Endothelial cell of umbilical vein (primary cell): ENCODE data around the gene TBX21. TPM values are rescaled to one million over a fixed set of nuclear protein-coding genes. Genes with fewer than 3 reads are reported as not detected.

Experiments
- BruUV-seq: library from RNA; stranded (reverse); fragments of 400-500 nt; replicated peaks from 2 replicates; lab custom pipeline; 2021; lab: Mats Ljungman, UMichigan
- CTCF ChIA-PET: fragments of 300-600, 350-600 bp; sonication (Branson Sonifier 250); formaldehyde crosslinking; loops from one replicate; lab custom pipeline; 2021; ENCODE audit warnings: antibody characterized with exemption, inconsistent platforms; lab: Charles Lee
- POLR2A ChIA-PET: fragments of 300-600, 350-600 bp; sonication (Branson Sonifier 250); formaldehyde crosslinking; loops from one replicate; lab custom pipeline; 2021; ENCODE audit warnings: antibody characterized with exemption, inconsistent platforms; lab: Charles Lee
- DNase-seq: peaks from one replicate; pipeline ENCODE4 v3.0.0-alpha.2; 2011; ENCODE audit warnings: low read depth, low spot score
- FAIRE-seq: peaks from 2 replicates; lab custom pipeline; 2011; peaks lifted over from hg19 to GRCh38; lab: Jason Lieb, UNC
- H2AFZ ChIP-seq: 2 replicates; pipeline ENCODE4 v1.6.0; 2012; ENCODE audit warnings: low read depth, low read length, control low read depth, inconsistent platforms
- H3K27ac ChIP-seq: 2 replicates; pipeline ENCODE4 v1.5.1; 2011; ENCODE audit warnings: low read depth, mild to moderate bottlenecking, control low read depth, low read length, moderate library complexity; ENCODE audit not compliant: insufficient read depth
- H3K27me3 ChIP-seq, 2 experiments: 2 replicates each; pipeline versions ENCODE4 v1.6.0 to v1.6.1; 2011; ENCODE audit warnings: low read length in 2 of 2, mixed read lengths in 1 of 2; ENCODE audit not compliant: control insufficient read depth in 2 of 2, insufficient read depth in 2 of 2
- H3K36me3 ChIP-seq, 2 experiments: 2 replicates in 1 of 2; 3 replicates in 1 of 2; pipeline ENCODE4 v1.5.1; 2011; ENCODE audit warnings: low read length in 2 of 2, mild to moderate bottlenecking in 1 of 2, moderate library complexity in 1 of 2; ENCODE audit not compliant: control insufficient read depth in 2 of 2, insufficient read depth in 2 of 2; ENCODE audit errors: extremely low read depth in 1 of 2
- H3K4me1 ChIP-seq: 3 replicates; pipeline ENCODE4 v1.5.1; 2011; ENCODE audit warnings: mild to moderate bottlenecking, low read length; ENCODE audit not compliant: control insufficient read depth, insufficient read depth; ENCODE audit errors: extremely low read depth
- H3K4me2 ChIP-seq: 2 replicates; pipeline ENCODE4 v1.6.1; 2011; ENCODE audit warnings: low read length, control low read depth, mixed read lengths; ENCODE audit not compliant: insufficient read depth
- H3K4me3 ChIP-seq, 3 experiments: fragments of 200-600 bp in 1 of 3; sonication (generic), shearing (Covaris generic) in 1 of 3; replicated peaks in 1 of 3; 2 replicates each; pipeline ENCODE4 v1.5.1; 2011 to 2016; ENCODE audit warnings: control low read depth in 3 of 3, low read length in 3 of 3, mild to moderate bottlenecking in 2 of 3, inconsistent platforms in 1 of 3, low read depth in 1 of 3, moderate library complexity in 1 of 3; ENCODE audit not compliant: insufficient read depth in 1 of 3
- H3K79me2 ChIP-seq: 2 replicates; pipeline ENCODE4 v1.6.0; 2012; ENCODE audit warnings: low read length, inconsistent platforms; ENCODE audit not compliant: control insufficient read depth, insufficient read depth
- H3K9ac ChIP-seq: replicated peaks from 2 replicates; pipeline ENCODE3; 2011; ENCODE audit warnings: low read length, control low read depth; ENCODE audit not compliant: insufficient read depth; ENCODE audit errors: extremely low read depth
- H3K9me1 ChIP-seq: replicated peaks from 3 replicates; pipeline ENCODE4 v1.6.0; 2011; ENCODE audit warnings: mild to moderate bottlenecking, low read length; ENCODE audit not compliant: control insufficient read depth, insufficient read depth; ENCODE audit errors: extremely low read depth
- H3K9me3 ChIP-seq: replicated peaks from 2 replicates; pipeline ENCODE4 v1.5.1; 2012; ENCODE audit warnings: low read length, inconsistent platforms; ENCODE audit not compliant: control insufficient read depth, insufficient read depth
- H4K20me1 ChIP-seq: replicated peaks from 2 replicates; pipeline ENCODE3; 2011; ENCODE audit warnings: mild to moderate bottlenecking, low read length; ENCODE audit not compliant: control insufficient read depth, insufficient read depth; ENCODE audit errors: extremely low read depth
- CTCF ChIP-seq, 2 donors: IDR thresholded peaks; 1 replicate in 1 of 2; 2 replicates in 1 of 2; pipeline ENCODE4 v1.5.1; 2011; ENCODE audit warnings: low read length in 2 of 2, mild to moderate bottlenecking in 2 of 2, moderate library complexity in 2 of 2, control low read depth in 1 of 2, inconsistent platforms in 1 of 2, low read depth in 1 of 2; ENCODE audit not compliant: insufficient read depth in 1 of 2; ENCODE audit errors: extremely low read depth in 1 of 2
- EZH2 ChIP-seq: IDR thresholded peaks from 2 replicates; pipeline ENCODE4 v1.6.1; 2012; ENCODE audit warnings: borderline replicate concordance, low read depth, mild to moderate bottlenecking, moderate library complexity, low read length, inconsistent platforms; ENCODE audit not compliant: severe bottlenecking
- FOS ChIP-seq: IDR thresholded peaks from 2 replicates; pipeline ENCODE4 v1.6.1; 2011; ENCODE audit warnings: mild to moderate bottlenecking, low read length, moderate library complexity, borderline replicate concordance; ENCODE audit not compliant: insufficient read depth
- GATA2 ChIP-seq: IDR thresholded peaks from 2 replicates; pipeline ENCODE4 v1.7.0; 2011; ENCODE audit warnings: low read depth, mild to moderate bottlenecking, moderate library complexity, mixed read lengths, low read length; ENCODE audit not compliant: insufficient read length, insufficient read depth
- JUN ChIP-seq: IDR thresholded peaks from 2 replicates; pipeline ENCODE4 v1.6.1; 2011; ENCODE audit warnings: borderline replicate concordance, low read depth; ENCODE audit not compliant: insufficient read length, insufficient read depth
- MAX ChIP-seq: IDR thresholded peaks from 2 replicates; pipeline ENCODE4 v1.6.1; 2011; ENCODE audit not compliant: insufficient read depth, insufficient read length
- MYC ChIP-seq: IDR thresholded peaks from one replicate; pipeline ENCODE4 v1.6.1; 2011; ENCODE audit warnings: mild to moderate bottlenecking, low read depth, low read length
- POLR2A ChIP-seq: IDR thresholded peaks from 2 replicates; pipeline ENCODE4 v1.6.1; 2012; ENCODE audit warnings: low read depth, mild to moderate bottlenecking, control low read depth, low read length
- POLR2AphosphoS5 ChIP-seq: IDR thresholded peaks from 2 replicates; pipeline ENCODE4 v1.6.1; 2012; ENCODE audit warnings: low read depth, mild to moderate bottlenecking, control low read depth, low read length, moderate library complexity; ENCODE audit not compliant: insufficient read depth
- dilution Hi-C: fragments of 300-500 bp; cut with MboI; formaldehyde crosslinking; loops from one replicate; pipeline ENCODE4 v1.15.0; 2019; ENCODE audit warnings: low sequenced_read_pairs; ENCODE audit not compliant: extremely low pct_ligation_motif_present
- intact Hi-C: fragments of 100-400 bp; cut with micrococcal nuclease; formaldehyde crosslinking; loops from one replicate; pipeline ENCODE4 v1.10.0; 2022
- polyA plus RNA-seq, 4 experiments: library from polyadenylated mRNA; depleted of rRNA in 3 of 4; stranded (reverse) in 3 of 4; unstranded in 1 of 4; fragments of >200 nt; gene quantifications; 2 replicates each; pipeline versions ENCODE4 v1.2.1 to v1.2.3, GENCODE V29; 2011 to 2012; ENCODE audit warnings: missing spikeins in 1 of 4
- total RNA-seq: library from RNA; stranded (reverse); gene quantifications from 2 replicates; pipeline ENCODE4 v1.2.3, GENCODE V29; 2021

The TBX21 gene
- total and polyA plus RNA-seq, 2 donors (not counting 3 experiments of a cell fraction or from before 2014, with no cell fraction given), result not detected

GRCh38 chr17:47716375-47716774, 16.7 kb upstream of the TBX21 start:
- intact Hi-C loops, result no loop called here

More at GRCh38 chr17:47716375-47716774, 16.7 kb upstream of the TBX21 start:
- Histone ChIP-seq H3K4me3 (no peak overlapping the region), H3K9me1 (no peaks in the 10 kb centered on the region), H3K36me3 (no peaks in the 10 kb centered on the region), H4K20me1 (no peaks in the 10 kb centered on the region), H3K27ac (no peak overlapping the region), H3K9me3 (no peaks in the 10 kb centered on the region), H3K4me2 (no peak overlapping the region), H2AFZ (no peak overlapping the region), H3K4me1 (no peaks in the 10 kb centered on the region), H3K79me2 (no peaks in the 10 kb centered on the region), H3K9ac (no peak overlapping the region), H3K27me3 (peaks cover 27 to 31% of the 10 kb centered on the region in 2 experiments)
- TF ChIP-seq MAX (no peak), FOS (no peak), MYC (no peak), EZH2 (no peak), GATA2 (no peak), CTCF (IDR thresholded peaks at IDR 0.05; ENCODE audit: extremely low read depth in 1 of 2, insufficient read depth in 1 of 2, low read depth in 1 of 2, low read length in 2 of 2) (no peak), POLR2A (no peak), POLR2AphosphoS5 (no peak), JUN (no peak)
- DNase-seq (no peak), FAIRE-seq (no peak)
- CTCF ChIA-PET, result no interaction called here
- dilution Hi-C loops, result no loop called here
- no TSS peak for BruUV-seq
- POLR2A ChIA-PET, result no interaction called here
